Astrocyte (in vitro differentiated cells and primary cell): Measurements from ENCODE around the gene C2.

Source experiments
- CTCF ChIP-seq: IDR thresholded peaks from 2 replicates; pipeline ENCODE4 v1.5.1; 2011; ENCODE audit warnings: low read depth, mild to moderate bottlenecking, inconsistent platforms, low read length, moderate library complexity; ENCODE audit not compliant: insufficient read depth
- EZH2 ChIP-seq: IDR thresholded peaks from 2 replicates; pipeline ENCODE4 v1.6.1; 2012; ENCODE audit warnings: mild to moderate bottlenecking, low read length, inconsistent platforms; ENCODE audit not compliant: insufficient read depth

DNA sequence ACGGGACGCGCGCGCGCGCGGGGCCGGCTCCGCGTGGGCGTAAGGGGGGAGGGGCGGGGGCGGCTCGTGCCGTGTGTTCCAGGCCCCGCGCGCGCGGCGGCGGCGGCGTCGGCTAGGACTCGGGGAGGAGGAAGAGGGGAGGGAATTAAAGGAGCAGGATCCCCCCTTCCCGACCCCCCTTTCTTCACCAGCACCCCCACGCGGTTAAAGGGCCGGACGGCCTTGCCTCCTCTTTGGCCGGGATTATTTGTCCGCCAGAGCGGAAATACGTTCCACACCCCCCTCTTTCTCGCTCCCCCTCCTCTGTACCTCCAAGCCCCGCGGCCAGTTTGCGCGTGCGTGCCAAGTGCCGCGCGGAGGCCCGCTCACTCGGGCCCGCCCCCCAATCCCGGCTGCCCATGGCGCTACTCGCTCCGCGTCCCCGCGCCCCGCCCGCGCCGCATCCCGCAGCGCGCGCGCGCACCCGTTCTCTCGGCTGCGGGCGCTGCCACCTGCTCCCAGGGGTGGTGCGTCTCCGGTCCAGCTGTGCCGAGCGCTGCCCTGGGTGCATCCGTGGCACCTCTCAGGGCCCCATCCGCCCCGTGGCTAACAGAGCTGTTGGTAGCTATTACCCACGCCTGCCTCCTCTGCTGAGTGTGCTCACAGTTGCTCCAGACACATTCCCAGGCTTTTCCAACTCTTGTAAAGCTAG is 25.4 kb upstream of the C2 start, which contains the start of gene ZBTB12:
- no peak for TF ChIP-seq CTCF
- no peak for TF ChIP-seq EZH2
